DOHH2 (cell line): ENCODE results near the gene FAM83C.
"Not testable (repeated sequence)": the region's sequence is repeated elsewhere in the genome, so short reads cannot be mapped to it uniquely, and the experiment has no call there.

Experiments used
- H3F3A ChIP-seq: fragments of 200-600 bp; sonication (generic), shearing (Covaris generic); 2 replicates; pipeline ENCODE4 v1.6.0; 2016; ENCODE audit warnings: antibody characterized with exemption, mild to moderate bottlenecking; ENCODE audit not compliant: control insufficient read depth, insufficient read depth
- H3K27ac ChIP-seq: fragments of 200-600 bp; sonication (generic); 2 replicates; pipeline ENCODE4 v1.5.1; 2014; ENCODE audit warnings: low read depth, mild to moderate bottlenecking, low read length, moderate library complexity
- H3K27me3 ChIP-seq: fragments of 200-600 bp; sonication (generic); 2 replicates; pipeline ENCODE4 v1.6.1; 2014; ENCODE audit warnings: mild to moderate bottlenecking, low read length, mixed read lengths; ENCODE audit not compliant: control insufficient read depth
- H3K36me3 ChIP-seq: fragments of 200-600 bp; sonication (generic); 2 replicates; pipeline ENCODE4 v1.6.1; 2014; ENCODE audit warnings: mild to moderate bottlenecking, low read length, moderate library complexity, mixed read lengths; ENCODE audit not compliant: control insufficient read depth
- H3K4me1 ChIP-seq: fragments of 200-600 bp; sonication (generic); 2 replicates; pipeline ENCODE4 v1.6.1; 2014; ENCODE audit warnings: mild to moderate bottlenecking, low read length, mixed read lengths; ENCODE audit not compliant: control insufficient read depth
- H3K4me2 ChIP-seq: fragments of 200-600 bp; sonication (generic); 2 replicates; pipeline ENCODE4 v1.6.0; 2014; ENCODE audit warnings: mild to moderate bottlenecking, low read length, moderate library complexity
- H3K4me3 ChIP-seq: fragments of 200-600 bp; sonication (generic); 2 replicates; pipeline ENCODE4 v1.5.1; 2014; ENCODE audit warnings: mild to moderate bottlenecking, low read length, mixed read lengths
- H3K79me2 ChIP-seq: fragments of 200-600 bp; sonication (generic); 2 replicates; pipeline ENCODE4 v1.6.1; 2014; ENCODE audit warnings: mild to moderate bottlenecking, low read length, mixed read lengths; ENCODE audit not compliant: control insufficient read depth
- H3K9me2 ChIP-seq: fragments of 200-600 bp; sonication (generic); replicated peaks from 2 replicates; pipeline ENCODE4 v1.6.1; 2014; ENCODE audit warnings: mild to moderate bottlenecking, low read length, mixed read lengths; ENCODE audit not compliant: control insufficient read depth
- H3K9me3 ChIP-seq: fragments of 200-600 bp; sonication (generic); 2 replicates; pipeline ENCODE4 v1.6.1; 2014; ENCODE audit warnings: antibody characterized with exemption, low read length, mixed read lengths; ENCODE audit not compliant: control insufficient read depth, insufficient read depth
- H4K20me1 ChIP-seq: fragments of 200-600 bp; sonication (generic); 2 replicates; pipeline ENCODE4 v1.6.0; 2014; ENCODE audit warnings: low read depth, mild to moderate bottlenecking, antibody characterized with exemption, low read length, moderate library complexity; ENCODE audit not compliant: control insufficient read depth, insufficient read depth
- CTCF ChIP-seq: fragments of 200-600 bp; sonication (generic); IDR thresholded peaks from one replicate; pipeline ENCODE4 v1.5.1; 2014; ENCODE audit warnings: antibody characterized with exemption, mild to moderate bottlenecking, low read depth, low read length; ENCODE audit not compliant: poor library complexity, severe bottlenecking
- EZH2phosphoT487 ChIP-seq: fragments of 200-600 bp; sonication (generic); IDR thresholded peaks from 2 replicates; pipeline ENCODE4 v1.6.1; 2017; ENCODE audit warnings: borderline replicate concordance, mild to moderate bottlenecking, antibody characterized with exemption, low read length, moderate library complexity, mixed read lengths

The FAM83C gene

GRCh38 chr20:35257175-35257909 lies 34.9 kb downstream of the FAM83C start:
- Histone ChIP-seq H3K79me2 (no peaks in the 10 kb centered on the region), H3K4me1 (no peaks in the 10 kb centered on the region), H3K4me2 (no peak overlapping the region), H3K27me3 (no peaks in the 10 kb centered on the region), H3K9me2 (no peaks in the 10 kb centered on the region), H3F3A (no peaks in the 10 kb centered on the region), H3K27ac (no peak overlapping the region), H3K36me3 (no peaks in the 10 kb centered on the region), H4K20me1 (no peaks in the 10 kb centered on the region), H3K4me3 (no peak overlapping the region), H3K9me3 (no peaks in the 10 kb centered on the region)
- TF ChIP-seq CTCF: no peak
- TF ChIP-seq EZH2phosphoT487: no peak

- H3K36me3 ChIP-seq: no peaks in the 10 kb centered on the region
- H3F3A ChIP-seq: no peaks in the 10 kb centered on the region
- H3K4me3 ChIP-seq: no peak overlapping the region
- TF ChIP-seq CTCF: no peak
- no peak for TF ChIP-seq EZH2phosphoT487
- H4K20me1 ChIP-seq: no peaks in the 10 kb centered on the region
- no peak overlapping the region for H3K4me2 ChIP-seq
- no peaks in the 10 kb centered on the region for H3K4me1 ChIP-seq
- H3K9me3 ChIP-seq: no peaks in the 10 kb centered on the region
- no peaks in the 10 kb centered on the region for H3K79me2 ChIP-seq
- H3K27ac ChIP-seq: no peak overlapping the region
- H3K27me3 ChIP-seq: no peaks in the 10 kb centered on the region
- H3K9me2 ChIP-seq: no peaks in the 10 kb centered on the region
These were observed 37.7 kb downstream of the FAM83C start for GRCh38 chr20:35254448-35254999.

DNA sequence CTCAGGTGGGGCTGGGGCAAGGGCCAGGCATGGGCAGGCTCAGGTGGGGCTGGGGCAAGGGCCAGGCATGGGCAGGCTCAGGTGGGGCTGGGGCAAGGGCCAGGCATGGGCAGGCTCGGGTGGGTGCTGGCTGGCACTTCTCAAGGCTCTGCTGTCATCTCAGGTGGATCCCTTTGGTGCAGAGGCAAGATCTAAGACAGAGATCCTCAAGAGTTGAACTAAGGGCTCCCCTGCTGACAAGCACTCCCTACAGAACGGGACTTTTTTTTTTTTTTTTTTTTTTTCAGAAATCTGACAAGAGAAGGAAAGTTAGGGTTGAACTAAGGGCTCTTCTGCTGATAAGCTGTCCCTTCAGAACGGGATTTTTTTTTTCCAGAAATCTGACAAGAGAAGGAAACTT lies 39.2 kb downstream of the FAM83C start:
- no peaks in the 10 kb centered on the region for H3F3A ChIP-seq
- H3K27ac ChIP-seq: no peak overlapping the region
- no peaks in the 10 kb centered on the region for H3K27me3 ChIP-seq
- TF ChIP-seq EZH2phosphoT487: no peak
- TF ChIP-seq CTCF: no peak
- H3K36me3 ChIP-seq: no peaks in the 10 kb centered on the region
- H4K20me1 ChIP-seq: no peaks in the 10 kb centered on the region
- H3K4me1 ChIP-seq: no peaks in the 10 kb centered on the region
- H3K9me2 ChIP-seq: no peaks in the 10 kb centered on the region
- no peaks in the 10 kb centered on the region for H3K9me3 ChIP-seq
- no peaks in the 10 kb centered on the region for H3K79me2 ChIP-seq
- H3K4me2 ChIP-seq: no peak overlapping the region
- no peak overlapping the region for H3K4me3 ChIP-seq

- H4K20me1 ChIP-seq, H3K9me2 ChIP-seq, H3K4me3 ChIP-seq, H3K9me3 ChIP-seq, H3K4me2 ChIP-seq, H3K27ac ChIP-seq, H3K36me3 ChIP-seq, H3K79me2 ChIP-seq, H3F3A ChIP-seq, H3K27me3 ChIP-seq, H3K4me1 ChIP-seq: not testable (repeated sequence)
These were observed 39.6 kb downstream of the FAM83C start for GRCh38 chr20:35252598-35252997.
